ENCODE data around the gene KCMF1.
"Not testable (repeated sequence)": the region's sequence is repeated elsewhere in the genome, so short reads cannot be mapped to it uniquely, and the experiment has no call there.

KCMF1 gene

DNA sequence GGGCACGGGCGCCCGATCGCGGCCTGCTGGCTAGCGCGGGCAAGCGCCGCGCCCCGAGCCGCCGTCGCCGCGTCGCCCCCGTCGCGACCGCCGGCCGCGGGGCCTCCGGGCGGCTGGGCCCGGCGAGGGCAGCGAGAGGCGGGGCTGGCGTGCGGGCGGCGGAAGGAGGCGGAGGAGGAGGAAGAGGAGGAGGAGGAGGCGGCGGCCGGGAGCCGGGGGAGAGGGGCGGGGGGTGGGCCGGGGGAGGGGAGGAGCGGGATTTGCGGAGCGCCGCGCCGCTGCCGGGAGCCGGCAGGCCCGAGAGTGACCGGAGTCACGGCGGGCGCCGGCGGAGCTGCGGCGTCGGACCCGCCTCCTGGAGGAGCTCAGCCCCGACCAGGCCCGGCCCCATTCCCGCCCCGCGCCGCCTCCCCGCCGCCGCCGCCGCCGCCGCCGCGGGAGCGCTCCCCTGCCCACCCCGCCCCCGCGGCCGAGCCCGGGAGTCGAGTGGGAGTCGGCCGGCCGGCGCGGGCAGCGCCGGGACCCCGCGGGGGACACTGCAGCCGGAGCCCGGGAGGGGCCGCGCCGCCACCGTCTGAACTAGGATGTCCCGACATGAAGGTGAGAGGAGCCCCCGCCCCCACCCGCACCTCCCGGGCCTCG lies at the start of gene KCMF1:
Gene KCMF1 (plus strand): TSS at position 294 of the 642 bp plus-strand sequence. CDS start 291 bp downstream, at position 585.
- DNase-seq (ENCODE audit: insufficient read length, low spot score), result peak; percentile 83
- no peak for FAIRE-seq

- DNase-seq (ENCODE audit: insufficient read length, low spot score) (no peak), FAIRE-seq (no peak)
These were observed 48.0 kb upstream of the KCMF1 start for GRCh38 chr2:84923009-84923408.

GRCh38 chr2:84924173-84925106 lies 46.5 kb upstream of the KCMF1 start:
- DNase-seq (ENCODE audit: insufficient read length, low spot score) (no peak), FAIRE-seq (peak; percentile 74)

DNA sequence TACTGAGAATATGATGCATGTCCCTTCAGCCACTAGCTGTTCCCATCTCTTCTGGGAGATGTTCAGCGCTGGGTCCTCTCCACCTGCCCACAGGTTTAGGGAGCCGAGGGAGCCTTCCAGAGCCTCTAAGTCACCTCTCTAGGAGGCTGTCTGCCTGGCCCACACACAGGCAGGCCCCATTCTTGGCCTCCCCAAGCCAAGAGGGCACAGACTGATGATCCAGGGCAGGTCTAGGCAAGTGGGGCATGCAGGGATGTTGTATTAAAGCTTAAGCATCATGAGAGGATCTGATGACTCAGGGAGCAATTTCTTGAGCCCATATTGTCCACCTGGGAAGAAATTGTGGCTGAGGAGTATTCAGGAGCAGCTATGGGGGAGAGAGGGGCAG lies 45.6 kb upstream of the KCMF1 start:
- FAIRE-seq (no peak), DNase-seq (ENCODE audit: insufficient read length, low spot score) (no peak)

GRCh38 chr2:84925724-84926376 lies 45.1 kb upstream of the KCMF1 start:
- DNase-seq (ENCODE audit: insufficient read length, low spot score), result no peak
- FAIRE-seq, result peak; percentile 91

DNA sequence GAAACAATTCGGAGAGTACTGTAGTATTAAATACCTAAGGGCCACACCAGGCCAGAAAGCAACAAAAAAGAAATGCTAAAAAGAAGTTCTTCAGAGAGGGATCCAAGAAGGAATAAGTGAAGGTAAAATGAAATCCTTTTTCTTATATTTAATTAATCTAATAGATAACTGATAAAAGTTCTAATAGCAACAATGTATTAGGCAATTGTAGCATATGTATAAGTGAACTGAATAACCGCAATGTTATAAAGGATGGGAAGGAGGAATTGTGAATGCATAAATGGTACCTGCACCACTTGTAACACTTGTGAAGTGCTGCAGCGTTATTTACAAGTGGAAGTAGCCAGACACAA lies 43.7 kb upstream of the KCMF1 start:
- no peak for DNase-seq (ENCODE audit: insufficient read length, low spot score)
- no peak for FAIRE-seq

DNA sequence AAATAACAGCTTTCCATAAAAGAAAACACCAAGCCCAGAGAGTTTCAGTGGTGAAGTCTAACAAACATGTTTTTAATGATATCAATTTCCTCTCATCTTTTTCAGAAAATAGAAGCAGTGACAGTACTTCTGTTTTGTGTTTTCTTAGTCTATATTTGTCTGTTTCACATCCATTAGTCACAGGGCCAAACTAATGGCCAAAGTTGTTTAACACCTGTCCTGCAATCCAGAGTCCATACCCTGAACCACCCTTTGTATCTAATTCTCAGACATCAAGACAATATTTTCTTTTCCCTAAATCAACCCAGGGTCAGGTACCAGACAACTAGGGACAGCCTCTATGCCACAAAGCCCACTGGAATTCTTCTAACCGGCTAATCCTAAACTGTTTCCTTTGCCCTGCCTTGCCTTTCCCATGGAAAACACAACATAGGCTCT lies 39.6 kb upstream of the KCMF1 start:
- peak; percentile 88 for FAIRE-seq

GRCh38 chr2:84938194-84938879 lies 32.6 kb upstream of the KCMF1 start:
- FAIRE-seq, result peak; percentile 84

More for the DNA sequence above, 39.6 kb upstream of the KCMF1 start:
- no peak for DNase-seq (ENCODE audit: insufficient read length, low spot score)

GRCh38 chr2:84939426-84940087 lies 31.4 kb upstream of the KCMF1 start:
- peak; percentile 98 for FAIRE-seq

More at GRCh38 chr2:84938194-84938879, 32.6 kb upstream of the KCMF1 start:
- no peak for DNase-seq (ENCODE audit: insufficient read length, low spot score)

DNA sequence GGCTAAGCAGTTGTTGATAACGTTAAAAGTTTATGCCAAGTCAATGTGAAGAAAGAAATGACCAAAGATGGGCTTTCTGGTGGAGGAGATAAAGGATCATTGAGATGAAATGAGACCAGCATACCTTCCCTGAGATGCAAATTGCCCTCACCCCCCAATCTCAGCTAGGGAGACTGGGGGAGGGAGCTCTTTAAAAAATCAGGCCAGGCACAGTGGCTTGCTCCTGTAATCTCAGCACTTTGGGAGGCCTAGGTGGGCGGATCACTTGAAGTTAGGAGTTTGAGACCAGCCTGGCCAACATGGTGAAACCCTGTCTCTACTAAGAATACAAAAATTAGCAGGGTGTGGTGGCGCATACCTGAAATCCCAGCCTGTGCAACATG lies 30.9 kb upstream of the KCMF1 start:
- no peak for FAIRE-seq
- no peak for DNase-seq (ENCODE audit: insufficient read length, low spot score)

More at GRCh38 chr2:84939426-84940087, 31.4 kb upstream of the KCMF1 start:
- no peak for DNase-seq (ENCODE audit: insufficient read length, low spot score)

- DNase-seq (ENCODE audit: insufficient read length, low spot score) (no peak), FAIRE-seq (no peak)
These were observed 30.0 kb upstream of the KCMF1 start for GRCh38 chr2:84940831-84941412.

- no peak for DNase-seq (ENCODE audit: insufficient read length, low spot score)
- peak; percentile 44 for FAIRE-seq
These were observed 28.8 kb upstream of the KCMF1 start for GRCh38 chr2:84942166-84942565.

- FAIRE-seq (peak; percentile 89), DNase-seq (ENCODE audit: insufficient read length, low spot score) (no peak)
These were observed 28.0 kb upstream of the KCMF1 start for GRCh38 chr2:84942964-84943421.

DNA sequence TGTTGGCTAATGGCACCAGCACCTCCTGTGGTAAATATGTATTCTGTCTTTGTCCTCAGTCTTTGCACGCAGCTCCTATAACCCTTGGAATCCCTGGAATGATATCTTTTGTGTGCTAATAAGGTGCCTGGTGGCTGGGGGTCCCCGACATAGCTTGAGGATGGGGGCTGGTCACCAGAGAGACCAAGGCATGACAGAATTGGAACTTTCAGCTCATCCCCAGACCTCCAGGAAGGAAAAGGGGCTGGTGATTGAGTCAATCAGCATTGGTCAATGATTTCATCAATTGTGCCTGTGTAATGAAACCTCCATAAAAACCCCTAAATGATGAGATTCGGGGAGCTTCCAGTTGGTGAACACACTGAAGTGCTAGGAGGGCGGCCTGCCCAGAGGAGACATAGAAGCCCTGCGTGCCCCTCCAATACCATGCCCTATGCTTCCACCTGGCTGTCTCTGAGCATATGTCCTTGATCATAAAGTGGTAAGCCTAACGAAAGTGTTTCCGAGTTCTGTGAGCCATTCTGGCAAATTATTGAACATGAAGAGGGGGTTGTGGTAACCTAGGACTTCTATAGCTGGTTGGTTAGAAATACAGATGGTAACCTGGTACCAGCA lies 26.6 kb upstream of the KCMF1 start:
- DNase-seq (ENCODE audit: insufficient read length, low spot score) (no peak), FAIRE-seq (no peak)

GRCh38 chr2:84945838-84946203 lies 25.1 kb upstream of the KCMF1 start:
- FAIRE-seq; DNase-seq (ENCODE audit: insufficient read length, low spot score): not testable (repeated sequence)

DNA sequence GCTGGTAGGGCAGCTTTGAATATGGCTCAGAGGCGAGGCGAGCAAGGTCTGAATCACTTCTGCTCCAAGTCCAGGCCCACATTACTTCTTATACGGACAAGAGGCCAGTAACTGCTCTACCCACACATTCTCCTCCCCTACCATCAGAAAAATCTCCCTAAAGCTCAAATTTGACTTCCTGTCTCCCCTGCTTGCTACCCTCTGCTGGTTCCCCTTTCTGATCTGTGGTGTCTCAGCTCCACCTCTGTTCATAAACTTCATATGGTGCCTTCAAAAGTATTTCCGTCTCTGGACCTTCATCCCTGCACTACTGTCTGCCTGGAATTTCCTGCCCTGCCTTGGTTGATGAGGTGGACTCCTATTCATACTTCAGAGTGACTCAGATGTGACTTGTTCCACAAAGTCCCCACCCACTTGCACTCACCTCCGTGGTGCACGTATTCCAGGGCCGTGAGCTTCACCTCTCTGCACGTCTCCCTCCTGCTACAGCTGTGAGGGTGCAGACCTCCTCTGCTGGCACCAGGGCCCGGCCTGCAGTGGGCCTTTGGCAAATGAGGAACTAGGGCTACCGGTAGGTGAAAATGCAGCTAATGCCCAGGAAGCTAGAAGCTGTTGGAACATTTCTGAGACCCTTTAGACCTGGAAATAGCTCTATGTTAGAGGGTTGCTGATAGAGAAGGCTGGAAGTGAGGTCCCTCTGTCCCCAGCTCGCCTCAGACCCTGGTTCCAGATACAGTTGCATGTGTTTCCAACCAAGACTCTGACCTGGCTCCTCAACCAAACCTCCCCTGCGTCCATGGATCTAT lies 24.6 kb upstream of the KCMF1 start:
- peak; percentile 71 for FAIRE-seq
- peak; percentile 45 for DNase-seq (ENCODE audit: insufficient read length, low spot score)

GRCh38 chr2:84947010-84947593 lies 23.9 kb upstream of the KCMF1 start:
- FAIRE-seq, result no peak
- no peak for DNase-seq (ENCODE audit: insufficient read length, low spot score)

- FAIRE-seq (no peak), DNase-seq (ENCODE audit: insufficient read length, low spot score) (no peak)
These were observed 17.4 kb upstream of the KCMF1 start for GRCh38 chr2:84953535-84953934.
